Endothelial cell of umbilical vein (primary cell): ENCODE data around the gene SEC14L1.

Experiments
- EZH2 ChIP-seq: IDR thresholded peaks from 2 replicates; pipeline ENCODE4 v1.6.1; 2012; ENCODE audit warnings: borderline replicate concordance, low read depth, mild to moderate bottlenecking, moderate library complexity, low read length, inconsistent platforms; ENCODE audit not compliant: severe bottlenecking
- FOS ChIP-seq: IDR thresholded peaks from 2 replicates; pipeline ENCODE4 v1.6.1; 2011; ENCODE audit warnings: mild to moderate bottlenecking, low read length, moderate library complexity, borderline replicate concordance; ENCODE audit not compliant: insufficient read depth
- JUN ChIP-seq: IDR thresholded peaks from 2 replicates; pipeline ENCODE4 v1.6.1; 2011; ENCODE audit warnings: borderline replicate concordance, low read depth; ENCODE audit not compliant: insufficient read length, insufficient read depth
- MYC ChIP-seq: IDR thresholded peaks from one replicate; pipeline ENCODE4 v1.6.1; 2011; ENCODE audit warnings: mild to moderate bottlenecking, low read depth, low read length
- POLR2A ChIP-seq: IDR thresholded peaks from 2 replicates; pipeline ENCODE4 v1.6.1; 2012; ENCODE audit warnings: low read depth, mild to moderate bottlenecking, control low read depth, low read length
- POLR2AphosphoS5 ChIP-seq: IDR thresholded peaks from 2 replicates; pipeline ENCODE4 v1.6.1; 2012; ENCODE audit warnings: low read depth, mild to moderate bottlenecking, control low read depth, low read length, moderate library complexity; ENCODE audit not compliant: insufficient read depth
- TF ChIP-seq, protein P1 (sequence below), 2 donors: IDR thresholded peaks; 1 replicate in 1 of 2; 2 replicates in 1 of 2; pipeline ENCODE4 v1.5.1; 2011; ENCODE audit warnings: low read length in 2 of 2, mild to moderate bottlenecking in 2 of 2, moderate library complexity in 2 of 2, control low read depth in 1 of 2, inconsistent platforms in 1 of 2, low read depth in 1 of 2; ENCODE audit not compliant: insufficient read depth in 1 of 2; ENCODE audit errors: extremely low read depth in 1 of 2
- TF ChIP-seq, protein P2 (sequence below): IDR thresholded peaks from 2 replicates; pipeline ENCODE4 v1.6.1; 2011; ENCODE audit not compliant: insufficient read depth, insufficient read length

DNA sequence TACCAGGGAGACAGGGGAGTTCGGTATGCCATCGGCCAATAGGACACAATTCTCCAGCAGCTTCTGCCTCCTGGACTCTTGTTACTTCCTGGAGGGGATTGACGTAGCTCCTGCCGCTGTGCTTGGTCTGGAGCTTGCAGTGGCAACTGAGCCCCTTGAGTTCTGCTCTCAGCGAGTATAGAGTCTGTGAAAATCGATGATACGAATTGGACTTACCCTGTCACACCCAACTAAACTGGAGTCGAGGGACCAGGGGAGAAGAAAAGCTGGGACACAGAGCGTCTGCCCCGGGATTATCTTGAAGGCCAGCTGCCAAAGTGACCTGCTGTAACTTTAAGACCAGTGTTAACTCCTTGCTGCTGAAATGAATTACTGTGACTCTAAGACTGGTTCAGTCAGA lies 22.2 kb downstream of the SEC14L1 start:
- TF ChIP-seq, protein P1, sequence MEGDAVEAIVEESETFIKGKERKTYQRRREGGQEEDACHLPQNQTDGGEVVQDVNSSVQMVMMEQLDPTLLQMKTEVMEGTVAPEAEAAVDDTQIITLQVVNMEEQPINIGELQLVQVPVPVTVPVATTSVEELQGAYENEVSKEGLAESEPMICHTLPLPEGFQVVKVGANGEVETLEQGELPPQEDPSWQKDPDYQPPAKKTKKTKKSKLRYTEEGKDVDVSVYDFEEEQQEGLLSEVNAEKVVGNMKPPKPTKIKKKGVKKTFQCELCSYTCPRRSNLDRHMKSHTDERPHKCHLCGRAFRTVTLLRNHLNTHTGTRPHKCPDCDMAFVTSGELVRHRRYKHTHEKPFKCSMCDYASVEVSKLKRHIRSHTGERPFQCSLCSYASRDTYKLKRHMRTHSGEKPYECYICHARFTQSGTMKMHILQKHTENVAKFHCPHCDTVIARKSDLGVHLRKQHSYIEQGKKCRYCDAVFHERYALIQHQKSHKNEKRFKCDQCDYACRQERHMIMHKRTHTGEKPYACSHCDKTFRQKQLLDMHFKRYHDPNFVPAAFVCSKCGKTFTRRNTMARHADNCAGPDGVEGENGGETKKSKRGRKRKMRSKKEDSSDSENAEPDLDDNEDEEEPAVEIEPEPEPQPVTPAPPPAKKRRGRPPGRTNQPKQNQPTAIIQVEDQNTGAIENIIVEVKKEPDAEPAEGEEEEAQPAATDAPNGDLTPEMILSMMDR (IDR thresholded peaks at IDR 0.05; ENCODE audit: extremely low read depth in 1 of 2, insufficient read depth in 1 of 2, low read depth in 1 of 2, low read length in 2 of 2): no peak
- no peak for TF ChIP-seq POLR2A
- TF ChIP-seq MYC: no peak
- TF ChIP-seq FOS: no peak
- no peak for TF ChIP-seq EZH2
- no peak for TF ChIP-seq POLR2AphosphoS5
- TF ChIP-seq, protein P2, sequence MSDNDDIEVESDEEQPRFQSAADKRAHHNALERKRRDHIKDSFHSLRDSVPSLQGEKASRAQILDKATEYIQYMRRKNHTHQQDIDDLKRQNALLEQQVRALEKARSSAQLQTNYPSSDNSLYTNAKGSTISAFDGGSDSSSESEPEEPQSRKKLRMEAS: no peak
- TF ChIP-seq JUN: no peak
